ENCODE measurements around the gene MYH4. TPM values are rescaled to one million over a fixed set of nuclear protein-coding genes. Genes with fewer than 3 reads are reported as not detected.

The MYH4 gene
- total RNA-seq, 1 experiment from 2014 or later = not detected

Other genes with a start within 250 kb of the MYH4 start
- gene MYH13, start 96.6 kb downstream of the MYH4 start, total RNA-seq (2014; rRNA removed; shearing (Covaris generic); ENCODE audit: low replicate concordance) = 0.03 TPM in 1 of 2 replicates, not detected in the other
- gene MYH8, start 47.6 kb downstream of the MYH4 start, total RNA-seq (2014; rRNA removed; shearing (Covaris generic); ENCODE audit: low replicate concordance) = not detected in 2 replicates
- gene MYH1, start 49.0 kb upstream of the MYH4 start, total RNA-seq (2014; rRNA removed; shearing (Covaris generic); ENCODE audit: low replicate concordance) = not detected in 2 replicates
- gene MYH2, start 80.1 kb upstream of the MYH4 start, total RNA-seq (2014; rRNA removed; shearing (Covaris generic); ENCODE audit: low replicate concordance) = 0.23 and 0.49 TPM in 2 replicates
- gene MYH3, start 187.8 kb upstream of the MYH4 start, total RNA-seq (2014; rRNA removed; shearing (Covaris generic); ENCODE audit: low replicate concordance) = 0.02 and 1.2 TPM in 2 replicates
- gene SCO1, start 228.0 kb upstream of the MYH4 start, total RNA-seq (2014; rRNA removed; shearing (Covaris generic); ENCODE audit: low replicate concordance) = 40.4 and 44.7 TPM in 2 replicates
- gene ADPRM, start 228.0 kb upstream of the MYH4 start, total RNA-seq (2014; rRNA removed; shearing (Covaris generic); ENCODE audit: low replicate concordance) = 5.3 and 12.5 TPM in 2 replicates

All from MG63 (cell line).